SK-MEL-5 (cell line): ENCODE measurements around the gene IL7R. TPM values are rescaled to one million over a fixed set of nuclear protein-coding genes. Genes with fewer than 3 reads are reported as not detected.

Experiments
- DNase-seq: peaks from one replicate; pipeline ENCODE4 v3.0.0-alpha.2; 2016; ENCODE audit warnings: low read depth, low spot score
- in situ Hi-C: cut with HindIII; loops from 2 replicates; pipeline ENCODE4 v1.10.0; 2016; ENCODE audit warnings: low sequenced_read_pairs, high pct_unique_total_duplicates, low pct_unique_long_range_greater_than_20kb
- small RNA-seq, 2 experiments: library from RNA; depleted of rRNA; stranded (forward); fragments of <200 nt; gene quantifications; one replicate each; pipeline ENCODE3, GENCODE V24; 2014
- total RNA-seq: library from RNA; depleted of rRNA; stranded (reverse); fragments of >200 nt; shearing (Covaris generic); gene quantifications from 2 replicates; pipeline ENCODE4 v1.2.3, GENCODE V29; 2014; rRNA removed

The IL7R gene
- total RNA-seq, 1 experiment from 2014 or later = 0.18 TPM

- in situ Hi-C loops = no loop called here
- DNase-seq = no peak
These were observed 67.6 kb downstream of the IL7R start for GRCh38 chr5:35924122-35924949.

DNA sequence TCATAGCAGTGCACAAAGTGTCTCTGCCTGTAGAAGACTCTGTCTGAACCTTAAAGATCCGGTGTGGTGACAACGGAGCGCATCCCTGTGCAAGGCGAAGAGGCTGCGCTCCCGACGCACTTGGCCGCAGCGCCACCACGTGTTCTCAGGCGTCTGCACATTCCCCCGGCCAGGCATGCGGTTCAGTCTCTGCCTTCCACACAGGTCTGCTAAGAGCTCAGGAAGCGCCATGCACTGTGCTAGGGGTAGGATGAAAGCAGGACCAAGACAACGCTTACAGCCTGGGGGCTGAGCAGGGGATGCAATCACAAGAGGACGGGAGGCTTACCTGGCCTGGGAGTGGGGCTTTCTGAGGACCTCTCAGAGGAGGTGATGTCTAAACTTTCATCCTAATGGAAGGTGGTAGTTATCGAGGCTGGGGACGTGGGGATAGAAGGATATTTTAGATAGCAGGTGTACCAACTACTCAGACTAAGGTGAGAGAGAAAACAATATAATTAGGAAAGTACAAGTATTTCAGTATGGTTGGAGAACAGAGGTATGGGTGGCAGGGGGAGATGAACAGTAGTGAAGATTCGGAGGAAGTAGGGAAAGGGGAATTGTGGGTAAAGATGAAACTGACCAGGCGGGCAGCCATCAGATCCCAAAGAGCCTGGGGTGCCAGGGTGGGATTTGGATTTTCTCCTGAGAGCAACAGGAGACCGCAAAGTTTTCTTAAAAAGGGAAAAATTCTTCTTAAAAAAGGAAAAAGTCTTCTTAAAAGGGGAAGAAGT is 68.4 kb downstream of the IL7R start:
- in situ Hi-C loops = no loop called here
- DNase-seq = peak; percentile 69

- DNase-seq = peak; percentile 82
- in situ Hi-C loops = no loop called here
These were observed 69.8 kb downstream of the IL7R start for GRCh38 chr5:35926389-35927051.

Small RNA genes lying within 50 kb of the gene (small RNA-seq; reads per million reads assigned to genes)
- gene AC112204.1 = 0 reads per million in 2 experiments

Other genes starting within 250 kb of the IL7R start
- gene SPEF2, start 239.0 kb upstream of the IL7R start, total RNA-seq = 6.8 and 8.2 TPM in 2 replicates
- gene CAPSL, start 81.7 kb downstream of the IL7R start, total RNA-seq = not detected in 2 replicates
- not detected in 2 replicates for gene UGT3A1, start 134.5 kb downstream of the IL7R start, total RNA-seq
- 1.9 and 3.9 TPM in 2 replicates for gene UGT3A2, start 210.0 kb downstream of the IL7R start, total RNA-seq